GM23338 (cell line): Measurements from ENCODE around the gene PLCG2. TPM values are rescaled to one million over a fixed set of nuclear protein-coding genes. Genes with fewer than 3 reads are reported as not detected.

ENCODE experiments used
- ATAC-seq: fragments of 200-7000 bp; cut with Tn5 transposase; 3 replicates; pipeline ENCODE4 v1.9.1; 2020
- DNase-seq: peaks from one replicate; pipeline ENCODE4 v3.0.0-alpha.2; 2015; ENCODE audit warnings: low spot score
- H2AFZ ChIP-seq: fragments of 200-600 bp; sonication (generic); 2 replicates; pipeline ENCODE4 v1.8.0; 2016; ENCODE audit warnings: antibody characterized with exemption, mild to moderate bottlenecking, moderate library complexity
- H3F3A ChIP-seq: fragments of 200-600 bp; sonication (generic); replicated peaks from 2 replicates; pipeline ENCODE4 v1.8.0; 2017; ENCODE audit warnings: antibody characterized with exemption, mixed run types, low read depth
- H3K27ac ChIP-seq: fragments of 200-600 bp; sonication (generic); 2 replicates; pipeline ENCODE4 v1.6.1; 2016; ENCODE audit warnings: low read depth
- H3K27me3 ChIP-seq: fragments of 200-600 bp; sonication (generic); 2 replicates; pipeline ENCODE4 v1.8.0; 2016; ENCODE audit warnings: mild to moderate bottlenecking, mixed run types, moderate library complexity; ENCODE audit not compliant: insufficient read depth
- H3K36me3 ChIP-seq: fragments of 200-600 bp; sonication (generic); 2 replicates; pipeline ENCODE4 v1.8.0; 2016; ENCODE audit warnings: mild to moderate bottlenecking; ENCODE audit not compliant: insufficient read depth
- H3K4me1 ChIP-seq: fragments of 200-600 bp; sonication (generic); 2 replicates; pipeline ENCODE4 v1.8.0; 2016; ENCODE audit warnings: mild to moderate bottlenecking, moderate library complexity; ENCODE audit not compliant: insufficient read depth
- H3K4me2 ChIP-seq: fragments of 200-600 bp; sonication (generic); 2 replicates; pipeline ENCODE4 v1.7.1; 2017; ENCODE audit warnings: mixed run types
- H3K4me3 ChIP-seq: fragments of 200-600 bp; sonication (generic); 2 replicates; pipeline ENCODE4 v1.6.1; 2016; ENCODE audit warnings: mixed run types
- H3K79me2 ChIP-seq: fragments of 200-600 bp; sonication (generic); replicated peaks from 2 replicates; pipeline ENCODE4 v1.8.0; 2017; ENCODE audit warnings: mild to moderate bottlenecking; ENCODE audit not compliant: insufficient read depth
- H3K9me2 ChIP-seq: fragments of 200-600 bp; sonication (generic); 2 replicates; pipeline ENCODE4 v1.8.0; 2017; ENCODE audit not compliant: insufficient read depth
- H4K20me1 ChIP-seq: fragments of 200-600 bp; sonication (generic); replicated peaks from 2 replicates; pipeline ENCODE4 v1.8.0; 2017; ENCODE audit warnings: mild to moderate bottlenecking; ENCODE audit not compliant: insufficient read depth
- H3K27ac Mint-ChIP-seq: 2 replicates; pipeline ENCODE4 v1.8.0; 2020; ENCODE audit warnings: inconsistent platforms, mild to moderate bottlenecking, moderate library complexity, mixed read lengths
- H3K27me3 Mint-ChIP-seq: 3 replicates; pipeline ENCODE4 v1.8.0; 2022; ENCODE audit warnings: low read depth, mild to moderate bottlenecking, moderate library complexity, mixed read lengths, inconsistent platforms; ENCODE audit not compliant: insufficient read depth, poor library complexity
- H3K36me3 Mint-ChIP-seq: 3 replicates; pipeline ENCODE4 v1.8.0; 2021; ENCODE audit warnings: low read depth, mild to moderate bottlenecking, inconsistent platforms, moderate library complexity, mixed read lengths
- H3K4me1 Mint-ChIP-seq: 3 replicates; pipeline ENCODE4 v1.8.0; 2020; ENCODE audit warnings: mild to moderate bottlenecking, inconsistent platforms, mixed read lengths
- H3K4me3 Mint-ChIP-seq: 3 replicates; pipeline ENCODE4 v1.8.0; 2021; ENCODE audit warnings: moderate library complexity, mild to moderate bottlenecking, inconsistent platforms, mixed read lengths
- H3K9me3 Mint-ChIP-seq: 3 replicates; pipeline ENCODE4 v1.8.0; 2020; ENCODE audit warnings: moderate library complexity, mild to moderate bottlenecking, inconsistent platforms, mixed read lengths
- CTCF ChIP-seq, 2 experiments: fragments of 200-600 bp in 1 of 2; sonication (generic) in 1 of 2; conservative IDR thresholded peaks; 2 replicates each; pipeline versions ENCODE4 v1.5.1 to v1.6.1; 2016 to 2017; ENCODE audit warnings: antibody characterized with exemption in 2 of 2, low read depth in 2 of 2, mild to moderate bottlenecking in 2 of 2, moderate library complexity in 1 of 2
- ETS1 ChIP-seq: IDR thresholded peaks from 2 replicates; pipeline ENCODE4 v1.6.1; 2016; ENCODE audit warnings: antibody characterized with exemption
- EZH2phosphoT487 ChIP-seq: fragments of 200-600 bp; sonication (generic); IDR thresholded peaks from one replicate; pipeline ENCODE4 v1.8.1; 2018; ENCODE audit warnings: antibody characterized with exemption; ENCODE audit not compliant: unreplicated experiment
- NANOG ChIP-seq: IDR thresholded peaks from 2 replicates; pipeline ENCODE4 v1.6.1; 2016; ENCODE audit warnings: antibody characterized with exemption, borderline replicate concordance
- POLR2AphosphoS5 ChIP-seq: IDR thresholded peaks from 2 replicates; pipeline ENCODE4 v1.6.1; 2016; ENCODE audit warnings: antibody characterized with exemption, low read depth
- ZNF114 ChIP-seq: fragments of 250-450 bp; sonication (Bioruptor Pico); IDR thresholded peaks from 2 replicates; pipeline ENCODE4 v1.5.0; 2020; ENCODE audit warnings: mild to moderate bottlenecking, moderate library complexity
- ZNF331 ChIP-seq: fragments of 250-450 bp; sonication (Bioruptor Pico); IDR thresholded peaks from 2 replicates; pipeline ENCODE4 v1.5.0; 2020; ENCODE audit warnings: low read depth, mild to moderate bottlenecking, moderate library complexity
- ZNF462 ChIP-seq: fragments of 250-450 bp; sonication (Bioruptor Pico); IDR thresholded peaks from 2 replicates; pipeline ENCODE4 v1.5.0; 2020; ENCODE audit warnings: mild to moderate bottlenecking, moderate library complexity
- polyA plus RNA-seq: library from polyadenylated mRNA; unstranded; fragments of >200 nt; fragmentation: Nextera tagmentation; extraction: Ambion mirVana; gene quantifications from 2 replicates; pipeline ENCODE4 v1.2.1, GENCODE V29; 2016
- total RNA-seq: library from RNA; depleted of rRNA; stranded (reverse); fragments of >200 nt; shearing (Covaris generic); gene quantifications from 2 replicates; pipeline ENCODE4 v1.2.3, GENCODE V29; 2014

PLCG2 gene
- total and polyA plus RNA-seq, 2 experiments from 2014 or later, result 2.4 to 5.9 TPM

- no peak for ATAC-seq
- Histone ChIP-seq H3K36me3 (no peaks in the 10 kb centered on the region), H3F3A (no peaks in the 10 kb centered on the region), H3K4me2 (no peak overlapping the region), H3K27ac (no peak overlapping the region), H4K20me1 (no peaks in the 10 kb centered on the region), H3K79me2 (no peaks in the 10 kb centered on the region), H3K27me3 (no peaks in the 10 kb centered on the region), H3K4me3 (no peak overlapping the region), H3K4me1 (no peaks in the 10 kb centered on the region), H2AFZ (peak overlapping the region; percentile 1; the same call in 1 of the 2 replicates), H3K9me2 (no peaks in the 10 kb centered on the region)
- Mint-ChIP-seq H3K9me3 (no peaks in the 10 kb centered on the region; the same call in 2 of the 3 replicates), H3K36me3 (no peaks in the 10 kb centered on the region), H3K27me3 (peaks cover 2% of the 10 kb centered on the region), H3K4me1 (peaks cover 17% of the 10 kb centered on the region), H3K4me3 (no peak overlapping the region), H3K27ac (no peak overlapping the region)
- TF ChIP-seq ZNF331 (CRISPR knock-in tag) (no peak), ZNF114 (no peak), POLR2AphosphoS5 (no peak), ZNF462 (no peak)
- DNase-seq, result no peak
These were observed 213.8 kb downstream of the PLCG2 start for GRCh38 chr16:81992859-81993258.

GRCh38 chr16:81994485-81994884 is 215.4 kb downstream of the PLCG2 start:
- H3K4me3 ChIP-seq, result no peak overlapping the region
- no peaks in the 10 kb centered on the region for H3K36me3 Mint-ChIP-seq
- H3K4me2 ChIP-seq, result no peak overlapping the region
- no peak overlapping the region for H3K27ac ChIP-seq
- H3F3A ChIP-seq, result no peaks in the 10 kb centered on the region
- TF ChIP-seq NANOG (no peak), EZH2phosphoT487 (no peak), CTCF (conservative IDR thresholded peaks at IDR 0.05; ENCODE audit: low read depth in 2 of 2) (peak; percentile 46 to 50), ETS1 (no peak)
- no peaks in the 10 kb centered on the region for H3K79me2 ChIP-seq
- H3K4me3 Mint-ChIP-seq, result no peak overlapping the region
- peaks cover 17% of the 10 kb centered on the region for H3K4me1 Mint-ChIP-seq
- no peak overlapping the region for H3K27ac Mint-ChIP-seq
- H3K9me2 ChIP-seq, result no peaks in the 10 kb centered on the region
- H3K4me1 ChIP-seq, result no peaks in the 10 kb centered on the region
- no peaks in the 10 kb centered on the region for H4K20me1 ChIP-seq
- peak; percentile 53 for DNase-seq
- no peaks in the 10 kb centered on the region for H3K27me3 ChIP-seq
- H2AFZ ChIP-seq, result peak overlapping the region; percentile 66; the same call in 1 of the 2 replicates
- no peaks in the 10 kb centered on the region for H3K36me3 ChIP-seq
- peaks cover 2% of the 10 kb centered on the region for H3K27me3 Mint-ChIP-seq
- no peaks in the 10 kb centered on the region; the same call in 2 of the 3 replicates for H3K9me3 Mint-ChIP-seq
- ATAC-seq, result peak; percentile 71
